GM19023 (cell line): ENCODE results near the gene ATF3.
A peak's percentile ranks its signal among the peaks of the same experiment; 100 is the strongest.

Experiments used
- ATAC-seq: cut with Tn5 transposase; IDR thresholded peaks from one replicate; pipeline ENCODE4 v1.9.1; 2021; ENCODE audit warnings: mild to moderate bottlenecking, moderate library complexity; ENCODE audit not compliant: unreplicated experiment

ATF3 gene, protein sequence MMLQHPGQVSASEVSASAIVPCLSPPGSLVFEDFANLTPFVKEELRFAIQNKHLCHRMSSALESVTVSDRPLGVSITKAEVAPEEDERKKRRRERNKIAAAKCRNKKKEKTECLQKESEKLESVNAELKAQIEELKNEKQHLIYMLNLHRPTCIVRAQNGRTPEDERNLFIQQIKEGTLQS

DNA sequence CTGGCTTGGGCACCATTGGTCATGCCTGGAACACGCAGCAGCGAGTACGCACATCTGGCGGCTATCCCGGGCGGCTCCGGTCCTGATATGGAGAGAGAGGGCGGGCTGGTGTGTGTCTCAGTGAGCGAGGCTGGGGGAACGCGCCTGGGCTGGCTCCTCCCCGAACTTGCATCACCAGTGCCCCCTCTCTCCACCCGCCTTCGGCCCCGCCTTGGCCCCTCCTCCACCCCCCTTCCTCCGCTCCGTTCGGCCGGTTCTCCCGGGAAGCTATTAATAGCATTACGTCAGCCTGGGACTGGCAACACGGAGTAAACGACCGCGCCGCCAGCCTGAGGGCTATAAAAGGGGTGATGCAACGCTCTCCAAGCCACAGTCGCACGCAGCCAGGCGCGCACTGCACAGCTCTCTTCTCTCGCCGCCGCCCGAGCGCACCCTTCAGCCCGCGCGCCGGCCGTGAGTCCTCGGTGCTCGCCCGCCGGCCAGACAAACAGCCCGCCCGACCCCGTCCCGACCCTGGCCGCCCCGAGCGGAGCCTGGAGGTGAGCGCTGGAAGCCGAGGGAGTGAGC is at the start of gene ATF3:
Gene ATF3 (plus strand): TSS at position 370 of the 567 bp plus-strand sequence. CDS start 6,261 bp downstream, outside the sequence.
- ATAC-seq: peak; percentile 67

DNA sequence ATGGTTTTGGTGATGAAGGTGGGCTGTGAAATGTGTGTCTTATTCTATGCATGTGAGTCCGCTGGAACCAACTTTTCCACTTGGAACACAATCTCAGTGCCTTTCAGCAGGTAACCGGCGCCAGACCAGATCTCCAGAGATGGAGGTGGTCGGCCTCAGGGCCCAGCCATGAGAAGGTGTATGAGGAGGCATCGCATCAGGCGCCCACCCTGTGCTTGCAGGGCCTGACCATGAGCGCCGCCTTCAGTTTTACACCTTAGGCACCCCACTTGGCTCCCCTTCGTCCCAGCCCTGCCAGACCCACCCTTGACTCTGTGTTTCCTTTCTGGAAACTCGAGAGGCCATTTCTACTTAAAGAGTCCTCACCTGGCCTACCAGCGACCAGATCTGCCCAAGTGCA is 48.6 kb upstream of the ATF3 start:
- ATAC-seq: no peak

DNA sequence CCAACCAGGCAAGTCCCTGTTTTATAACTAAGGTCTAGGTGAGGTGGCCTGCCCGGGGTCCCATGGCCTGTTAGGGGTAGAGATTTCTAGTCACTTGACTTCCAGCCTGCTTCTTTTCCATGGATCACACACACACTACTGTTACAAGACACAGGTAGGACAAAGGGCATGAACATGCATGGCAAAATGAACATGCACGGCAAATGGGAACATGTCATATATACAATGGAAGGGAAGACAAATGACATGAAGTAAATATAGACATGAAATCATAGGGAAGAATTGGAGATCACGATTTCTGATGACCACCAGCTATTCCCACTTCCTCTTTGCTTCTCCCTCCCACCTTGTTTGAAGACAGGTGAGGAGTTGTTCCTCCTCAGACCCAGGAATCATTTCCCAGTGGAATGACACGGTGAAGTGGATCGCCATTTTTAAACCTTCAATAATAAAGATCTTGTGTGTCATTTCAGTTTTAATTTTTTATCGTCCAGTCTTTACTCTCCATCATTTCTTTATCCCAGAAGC is 47.6 kb upstream of the ATF3 start:
- ATAC-seq: no peak

DNA sequence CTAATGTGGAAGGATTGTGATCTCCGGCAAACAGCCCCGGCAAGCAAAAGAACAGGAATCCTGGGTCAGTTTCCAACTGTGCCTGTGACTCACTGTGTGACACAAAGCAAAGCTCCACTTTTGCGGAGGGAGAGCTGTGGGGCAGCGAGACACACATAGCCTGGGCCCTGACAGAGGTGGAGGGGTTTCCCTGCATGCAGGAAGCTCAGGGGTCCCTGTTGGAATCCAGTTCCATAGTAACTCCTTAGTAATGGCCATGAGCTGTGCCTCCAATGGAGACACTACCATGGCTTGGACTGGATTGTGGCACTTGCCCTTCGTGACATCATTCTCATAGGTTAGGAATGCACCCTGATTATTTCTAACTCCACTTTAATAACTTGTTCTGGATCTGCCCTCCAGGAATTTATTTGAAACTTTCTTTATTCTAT is 47.0 kb upstream of the ATF3 start:
- ATAC-seq: no peak

DNA sequence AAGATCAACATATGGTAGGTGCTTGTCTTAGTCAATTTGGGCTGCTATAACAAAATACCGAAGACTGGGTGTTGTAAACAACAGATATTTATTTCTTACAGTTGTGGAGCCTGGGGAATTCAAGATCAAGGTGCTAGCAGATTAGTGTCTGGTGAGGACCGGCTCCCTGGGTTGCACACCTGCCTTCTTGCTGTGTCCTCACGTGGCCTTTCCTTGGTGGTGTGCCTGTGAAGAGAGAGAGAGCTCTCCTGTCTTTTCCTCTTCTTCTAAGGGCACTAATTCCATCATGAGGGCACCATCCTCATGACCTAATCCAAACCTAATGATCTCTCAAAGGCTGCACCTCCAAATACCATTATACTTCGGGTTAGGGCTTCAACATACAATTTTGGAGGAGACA is 45.8 kb upstream of the ATF3 start:
- no peak for ATAC-seq

DNA sequence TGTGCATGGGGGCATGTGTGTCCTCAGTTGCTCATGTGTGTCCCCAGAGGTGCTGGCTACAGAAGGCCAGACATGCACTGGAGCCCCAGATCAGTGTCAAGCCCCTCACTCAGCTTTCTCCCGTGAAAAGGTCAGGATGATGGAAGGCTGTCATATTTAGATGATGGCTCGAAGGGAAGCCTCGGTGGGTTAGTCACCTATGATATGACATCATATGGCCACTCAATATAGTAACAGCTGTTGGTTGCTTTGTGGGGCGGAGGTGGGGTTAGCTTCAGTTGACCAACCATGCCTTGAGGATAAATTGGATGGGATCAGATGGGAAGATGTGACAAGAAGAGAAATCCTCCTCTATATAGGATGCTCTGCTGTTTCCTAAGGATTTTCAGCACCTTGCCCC is 43.5 kb upstream of the ATF3 start:
- no peak for ATAC-seq

DNA sequence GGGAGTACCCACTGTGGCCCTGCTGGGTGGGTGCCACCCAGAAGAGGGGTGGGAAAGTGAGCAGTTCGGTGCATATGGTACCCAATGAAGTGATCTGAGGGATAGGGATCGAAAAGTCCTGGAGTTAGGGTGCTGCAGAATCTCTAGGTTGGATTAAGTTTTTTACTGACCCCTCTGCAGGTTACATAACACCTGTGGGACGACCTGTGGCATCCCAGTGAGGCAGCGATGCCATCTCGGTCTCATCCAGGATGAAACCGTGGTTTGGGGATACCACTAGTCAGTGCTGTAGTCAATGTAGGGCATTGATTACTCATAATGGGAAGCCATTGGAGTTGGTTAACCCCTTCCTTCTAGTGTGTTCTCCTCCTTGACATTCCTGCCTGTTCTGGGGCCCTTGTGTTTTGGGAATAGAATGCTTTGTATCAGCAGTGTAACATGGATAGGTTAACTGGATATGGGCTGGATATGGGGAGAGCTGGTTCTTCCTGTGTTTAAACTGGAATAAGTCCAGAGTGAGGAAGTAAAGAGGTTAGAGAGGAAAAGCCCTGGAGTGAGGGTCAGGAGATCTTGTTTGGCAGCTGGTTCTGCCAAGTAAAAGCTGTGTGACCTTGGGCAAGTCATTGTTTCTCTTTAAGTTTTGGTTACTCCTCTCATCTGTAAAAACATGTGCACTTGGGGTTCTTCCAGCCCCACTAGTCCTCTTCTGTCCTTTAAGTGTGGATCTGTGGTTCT is 42.8 kb upstream of the ATF3 start:
- ATAC-seq: no peak

DNA sequence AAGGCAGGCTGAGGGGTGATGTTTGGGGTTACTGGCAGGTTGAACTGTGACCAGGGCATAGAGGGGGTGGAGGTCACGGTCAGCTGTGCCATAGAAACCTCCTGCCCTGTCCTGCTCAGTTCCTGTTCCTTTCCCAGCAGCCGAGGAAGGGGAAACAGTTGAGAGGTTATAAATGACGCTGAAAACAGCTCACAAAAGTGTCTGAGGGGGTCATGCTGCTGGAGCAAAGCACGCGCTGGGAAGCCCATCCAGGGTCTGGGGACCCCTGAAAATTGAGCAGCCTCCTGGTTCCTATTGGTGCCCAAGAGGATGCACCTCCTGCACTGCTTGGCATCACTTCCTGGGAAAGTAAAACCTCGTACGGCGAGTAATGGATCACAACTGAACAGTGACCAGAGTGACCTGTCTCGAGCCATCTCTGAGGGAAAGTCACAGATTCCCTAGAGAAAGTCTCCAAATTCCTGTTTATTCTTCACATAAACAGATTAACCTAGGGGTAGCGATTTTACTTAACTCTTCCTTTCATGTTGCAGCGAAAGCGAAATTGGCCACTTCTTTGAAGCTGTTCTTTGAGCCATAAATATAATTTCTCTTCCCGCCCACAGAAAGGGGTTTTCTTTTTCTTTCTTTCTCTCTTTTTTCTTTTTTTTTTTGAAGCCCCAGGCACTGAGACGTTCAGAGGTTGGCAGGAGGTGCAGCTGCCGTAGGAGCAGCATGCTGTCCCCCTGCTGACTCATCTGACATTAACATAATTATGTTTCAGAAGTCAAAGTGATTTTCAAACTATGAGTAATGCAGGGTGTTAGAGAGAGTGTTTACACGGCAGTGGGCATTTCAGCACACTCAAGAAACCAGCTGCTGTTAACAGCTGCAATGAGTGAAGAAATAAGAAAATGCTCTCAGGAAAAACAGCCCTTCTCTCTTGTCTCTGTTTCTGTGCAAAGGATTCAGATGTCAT is 41.8 kb upstream of the ATF3 start:
- ATAC-seq: peak; percentile 98

DNA sequence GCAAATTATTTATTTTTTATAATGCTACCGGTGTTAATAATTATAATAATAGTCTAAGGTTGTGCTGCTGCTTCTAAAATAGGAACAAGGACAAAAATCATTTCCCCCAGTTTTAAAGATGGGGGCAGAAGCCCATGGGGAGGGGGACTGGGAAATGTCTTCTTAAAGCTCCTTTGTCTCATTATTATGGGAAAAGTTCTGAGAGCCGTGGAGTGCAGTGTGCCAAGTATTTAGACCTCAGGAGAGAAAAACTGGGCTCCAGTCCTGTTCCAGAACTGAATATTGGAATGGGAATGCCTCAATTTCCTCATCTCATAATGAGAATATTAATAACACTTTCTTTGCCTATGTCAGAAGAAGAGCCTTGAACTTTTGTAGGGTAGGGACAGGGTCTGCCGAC is 40.9 kb upstream of the ATF3 start:
- no peak for ATAC-seq

DNA sequence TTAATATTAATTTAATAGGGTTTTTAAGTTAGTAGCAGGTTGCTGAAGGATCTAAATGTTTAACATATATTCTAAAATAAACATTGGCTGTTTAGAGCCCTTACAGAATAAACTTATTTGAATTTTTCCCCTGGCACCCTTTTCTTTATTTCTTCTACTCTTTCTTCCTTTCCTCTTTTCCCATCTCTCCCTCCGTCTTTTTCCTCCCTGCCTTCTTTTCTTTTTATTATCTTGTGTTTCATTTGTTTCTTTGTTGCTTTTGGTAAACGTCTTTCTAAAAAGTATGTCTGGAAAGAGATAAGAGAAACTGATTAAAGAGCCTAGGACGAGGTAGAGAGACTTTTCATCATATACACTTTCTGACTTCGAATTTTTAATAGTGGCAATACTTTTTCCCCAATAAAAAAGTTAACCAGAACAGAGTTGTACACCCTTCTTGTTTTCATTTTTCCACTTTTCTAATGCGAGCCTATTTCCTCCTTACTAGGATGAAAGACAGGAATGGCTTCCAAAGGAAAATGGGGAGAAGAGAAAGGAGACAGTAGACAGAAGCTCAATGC is 39.5 kb upstream of the ATF3 start:
- ATAC-seq: no peak

DNA sequence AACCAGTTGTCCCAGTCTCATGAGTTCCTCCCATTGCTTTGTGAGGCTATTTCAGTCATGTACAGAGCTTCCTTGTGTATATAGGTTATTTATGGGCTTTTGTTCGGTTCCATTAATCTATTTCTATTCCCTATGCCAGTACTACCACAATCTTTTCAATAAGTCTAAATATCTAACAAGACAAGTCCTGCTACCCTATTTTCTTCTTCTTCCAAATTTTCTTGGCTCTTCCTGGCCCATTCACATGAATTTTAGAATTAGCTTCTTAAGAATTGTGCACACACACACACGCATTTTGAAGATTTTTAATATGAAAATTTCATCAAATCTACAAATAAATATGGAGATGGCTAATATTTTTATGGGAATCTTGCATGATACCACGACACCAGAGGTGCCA is 33.8 kb upstream of the ATF3 start:
- no peak for ATAC-seq

DNA sequence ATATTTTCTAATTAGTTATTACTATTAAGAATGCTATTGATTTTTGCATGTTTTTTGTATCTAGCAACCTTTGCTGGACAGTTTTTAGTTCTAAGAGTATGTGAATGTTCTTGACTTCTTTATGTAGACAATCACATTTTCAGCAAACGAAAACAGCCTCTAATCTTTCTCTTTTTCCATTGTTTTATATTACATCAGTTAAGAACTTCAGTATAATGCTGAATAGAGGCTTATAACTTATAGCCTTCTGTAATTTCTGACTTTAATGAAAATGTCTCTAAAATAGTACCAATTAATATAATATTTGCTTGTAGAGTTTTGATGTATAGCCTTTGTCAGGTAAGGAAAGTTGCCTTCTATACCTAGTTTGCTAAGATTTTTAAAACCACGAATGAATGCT is 33.2 kb upstream of the ATF3 start:
- ATAC-seq: no peak

DNA sequence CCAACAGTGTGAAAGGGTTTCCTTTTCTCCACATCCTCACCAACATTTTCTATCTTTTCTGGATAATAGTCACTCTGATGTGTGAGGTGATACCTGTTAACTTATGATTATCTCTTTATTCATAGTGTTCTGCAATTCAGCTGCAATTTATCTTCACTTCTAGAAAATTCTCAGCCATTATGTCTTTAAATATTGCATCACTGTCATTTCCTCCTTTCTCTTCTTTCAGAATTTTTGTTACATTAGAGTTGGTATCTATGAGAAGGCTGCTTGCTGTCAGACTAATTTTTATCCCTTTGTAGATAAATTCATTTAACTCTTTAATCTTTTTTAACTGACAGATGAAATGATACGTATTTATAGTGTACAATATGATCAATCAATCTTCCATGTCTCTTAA is 30.5 kb upstream of the ATF3 start:
- no peak for ATAC-seq

DNA sequence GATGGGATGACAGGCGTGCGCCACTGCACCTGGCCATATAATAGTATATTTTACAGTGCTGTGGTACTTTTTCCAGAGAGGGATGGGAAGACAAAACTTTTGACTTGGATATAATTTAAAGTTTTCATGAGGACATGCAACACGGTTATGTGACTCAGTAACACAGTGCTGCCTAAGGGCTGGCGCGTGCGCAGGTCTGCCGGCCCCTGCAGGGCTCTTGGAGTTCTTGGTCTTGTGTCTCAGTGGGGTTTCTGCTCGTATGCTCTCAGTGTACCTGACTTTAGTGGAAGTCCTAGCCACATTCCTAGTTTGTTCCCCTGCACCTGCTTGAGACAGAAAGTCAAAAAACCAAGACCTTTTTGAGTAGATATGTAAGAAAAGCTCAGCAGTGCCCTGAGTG is 27.5 kb upstream of the ATF3 start:
- no peak for ATAC-seq

DNA sequence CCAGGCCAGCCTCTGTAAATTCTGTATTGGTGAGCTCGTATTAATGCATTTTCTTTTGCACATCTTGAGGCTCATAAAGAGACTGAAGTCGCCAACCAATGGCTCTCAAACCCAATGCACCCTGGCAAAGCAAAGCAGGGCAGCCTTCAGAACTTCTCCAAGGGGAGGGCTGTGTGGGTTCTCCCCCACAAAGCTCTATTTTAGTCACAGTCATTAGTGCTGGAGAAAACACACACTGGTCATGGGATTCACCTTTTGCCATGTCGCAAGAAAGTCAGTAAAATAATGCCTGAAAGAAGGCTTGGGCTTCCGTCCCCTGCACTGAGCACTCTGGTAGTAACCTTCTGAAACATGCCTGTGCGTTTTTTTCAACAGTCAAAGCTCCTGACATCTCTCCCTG is 26.3 kb upstream of the ATF3 start:
- ATAC-seq: no peak

DNA sequence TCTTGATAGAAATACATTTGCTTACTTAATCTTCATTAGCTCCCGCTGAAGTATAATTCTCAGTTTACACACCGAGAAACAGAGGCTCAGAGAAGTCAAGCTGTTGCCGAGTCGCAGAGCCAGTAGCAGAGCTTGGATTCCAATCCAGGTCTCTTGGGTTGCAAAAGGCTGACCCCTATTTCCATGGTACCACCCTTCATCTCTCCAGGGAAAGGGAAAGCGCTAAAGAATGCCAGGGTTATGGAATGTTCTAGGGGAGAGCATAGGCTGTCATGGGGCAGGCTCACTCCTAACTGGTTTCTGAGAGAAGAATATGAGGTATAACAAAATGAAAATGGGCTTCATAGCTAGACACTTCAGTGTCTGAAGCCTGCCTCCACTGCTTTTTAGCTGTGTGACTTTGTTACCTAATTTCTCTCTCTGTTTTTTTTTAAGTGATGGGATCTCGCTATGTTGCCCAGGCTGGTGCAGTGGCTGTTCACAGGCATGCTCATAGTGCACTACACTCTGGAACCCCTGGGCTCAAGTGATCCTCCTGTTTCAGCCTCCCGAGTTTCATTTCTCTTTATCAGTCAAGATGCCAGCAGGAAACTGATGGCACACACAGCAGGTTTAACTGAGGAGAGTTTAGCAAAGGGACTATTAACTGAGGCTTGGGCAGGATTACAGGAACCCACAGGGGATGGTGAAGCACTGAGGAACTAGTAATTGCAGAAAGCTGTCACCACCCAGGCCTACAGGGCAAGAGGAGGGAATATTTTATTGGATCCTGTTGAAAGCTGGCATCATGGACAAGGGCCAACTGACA is 25.5 kb upstream of the ATF3 start:
- ATAC-seq: no peak

DNA sequence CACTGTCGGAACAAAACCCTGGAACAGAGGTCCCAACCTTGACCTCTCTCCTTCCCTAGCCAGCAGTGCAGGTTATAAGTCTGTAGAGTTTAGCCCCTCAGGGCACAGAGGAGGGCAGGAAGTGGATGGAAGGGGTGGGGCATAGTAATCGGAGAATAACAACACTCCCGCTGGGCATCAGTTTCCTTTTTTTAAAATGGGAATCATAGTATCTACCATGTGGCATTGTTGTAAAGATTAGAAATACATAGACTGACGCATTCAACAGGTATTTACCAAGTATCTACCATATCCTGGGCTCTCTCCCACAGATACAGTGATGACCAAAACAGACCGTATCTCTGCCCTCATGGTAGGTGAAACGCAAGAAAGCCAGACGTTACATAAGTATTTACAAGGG is 24.9 kb upstream of the ATF3 start:
- no peak for ATAC-seq

DNA sequence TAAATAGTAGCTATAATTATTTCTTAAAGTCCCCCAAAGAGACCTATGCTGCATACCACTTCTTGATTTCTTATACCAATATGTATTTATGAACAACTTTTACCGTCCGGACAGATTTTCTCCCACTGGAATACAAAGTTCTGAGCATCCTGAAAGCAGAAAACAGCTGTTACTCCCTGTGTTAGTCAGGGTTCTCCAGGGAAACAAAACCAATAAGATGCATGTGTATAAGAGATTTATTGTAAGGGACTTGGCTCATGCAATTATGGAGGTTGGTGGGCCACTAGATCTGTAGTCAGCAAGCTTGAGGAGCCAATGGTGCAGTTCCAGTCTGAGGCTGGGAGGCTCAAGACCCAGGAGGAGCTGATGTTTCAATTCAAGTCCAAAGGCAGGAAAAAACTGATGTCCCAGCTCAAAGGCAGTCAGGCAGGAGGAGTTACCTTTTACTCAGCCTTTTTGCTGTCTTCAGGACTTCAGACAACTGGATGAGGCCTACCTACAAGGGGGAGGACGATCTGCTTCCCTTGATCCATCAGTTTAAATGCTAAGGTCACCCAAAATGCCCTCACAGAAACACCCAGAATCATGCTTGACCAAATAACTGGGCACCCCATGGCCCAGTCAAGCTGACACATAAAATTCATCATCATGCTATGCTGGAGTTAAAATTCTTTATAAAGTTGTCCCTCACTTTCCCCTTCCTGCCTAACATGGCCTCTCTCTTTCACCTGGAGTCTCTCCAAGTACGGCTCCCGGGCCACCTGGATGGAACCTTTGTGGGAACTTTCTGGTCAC is 24.3 kb upstream of the ATF3 start:
- no peak for ATAC-seq

DNA sequence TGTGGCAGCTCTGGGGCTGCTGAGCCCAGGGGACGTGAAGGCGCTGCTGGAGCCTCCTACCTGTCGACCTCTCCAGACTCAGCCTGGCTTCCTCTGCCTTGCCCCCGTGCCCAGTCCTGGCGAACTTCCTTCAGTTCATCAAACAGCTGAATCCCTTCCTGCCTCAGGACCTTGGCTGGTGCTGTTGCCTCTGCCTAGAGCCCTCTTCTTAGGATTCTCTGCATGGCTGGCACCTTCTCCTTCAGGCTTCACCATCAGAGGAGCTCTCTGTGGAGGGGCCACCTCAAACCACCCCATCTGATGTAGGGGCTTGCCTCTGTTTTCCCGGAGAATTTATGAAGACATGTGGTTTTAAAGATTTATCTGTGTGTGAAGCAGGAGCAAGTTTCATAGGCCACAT is 23.4 kb upstream of the ATF3 start:
- ATAC-seq: no peak
